Hepatocyte (in vitro differentiated cells): Measurements from ENCODE around the gene HSD17B1.

ENCODE experiments used
- CTCF ChIP-seq: fragments of 200-600 bp; sonication (generic); IDR thresholded peaks from 2 replicates; pipeline ENCODE4 v1.5.1; 2016; ENCODE audit warnings: antibody characterized with exemption, mild to moderate bottlenecking; ENCODE audit not compliant: poor library complexity
- EZH2 ChIP-seq: fragments of 200-600 bp; sonication (generic); IDR thresholded peaks from 2 replicates; pipeline ENCODE4 v1.6.1; 2016; ENCODE audit warnings: antibody characterized with exemption, mild to moderate bottlenecking, borderline replicate concordance

GRCh38 chr17:42521036-42521435, 31.7 kb upstream of the HSD17B1 start:
- TF ChIP-seq CTCF = no peak
- TF ChIP-seq EZH2 = no peak
